HCT116 (cell line): Measurements from ENCODE around the gene GSG1L. TPM values are rescaled to one million over a fixed set of nuclear protein-coding genes. Genes with fewer than 3 reads are reported as not detected.

Experiments used
- ATAC-seq: fragments of 200-7000 bp; cut with Tn5 transposase; 2 replicates; pipeline ENCODE4 v1.9.1; 2020; ENCODE audit warnings: mild to moderate bottlenecking, moderate library complexity
- BruUV-seq: library from RNA; stranded (reverse); fragments of 400-500 nt; replicated peaks from 2 replicates; lab custom pipeline; 2021; lab: Mats Ljungman, UMichigan
- CTCF ChIA-PET: fragments of 300-600 bp; sonication (Branson Sonifier 250); formaldehyde crosslinking; loops from one replicate; lab custom pipeline; 2021; ENCODE audit warnings: antibody characterized with exemption; lab: Charles Lee
- POLR2A ChIA-PET: fragments of 300-600, 350-600 bp; sonication (Branson Sonifier 250); formaldehyde crosslinking; loops from one replicate; lab custom pipeline; 2021; ENCODE audit warnings: antibody characterized with exemption; lab: Charles Lee
- RAD21 ChIA-PET, 2 experiments: fragments of 300-600 bp; sonication (Branson Sonifier 250); formaldehyde crosslinking; loops; one replicate each; lab custom pipeline; 2023; ENCODE audit warnings: low total read pairs in 2 of 2; ENCODE audit not compliant: uncharacterized antibody in 2 of 2, unreplicated experiment in 2 of 2, low non-redundant PET in 1 of 2; lab: Charles Lee
- DNase-seq: peaks from one replicate; pipeline ENCODE4 v3.0.0-alpha.2; 2010; ENCODE audit warnings: low read depth, low spot score
- H2AFZ ChIP-seq: fragments of 200-600 bp; shearing (Covaris generic), sonication (generic); 2 replicates; pipeline ENCODE4 v1.6.1; 2017; ENCODE audit warnings: low read depth, mixed run types, mixed read lengths, antibody characterized with exemption, low read length; ENCODE audit not compliant: poor library complexity, severe bottlenecking
- H3K27ac ChIP-seq: 2 replicates; pipeline ENCODE4 v1.5.1; 2012; ENCODE audit warnings: low read depth, low read length
- H3K27me3 ChIP-seq: fragments of 200-600 bp; sonication (generic); 2 replicates; pipeline ENCODE4 v1.6.1; 2016; ENCODE audit warnings: mixed run types, low read length, mixed read lengths; ENCODE audit not compliant: insufficient read depth
- H3K36me3 ChIP-seq, 2 experiments: fragments of 200-500 bp in 1 of 2; fragments of 200-600 bp in 1 of 2; sonication (Bioruptor generic) in 1 of 2; sonication (generic) in 1 of 2; 2 replicates each; pipeline versions ENCODE4 v1.5.1 to v1.6.1; 2014 to 2016; ENCODE audit warnings: low read length in 2 of 2, inconsistent platforms in 1 of 2, mixed read lengths in 1 of 2, mixed run types in 1 of 2; ENCODE audit not compliant: insufficient read depth in 2 of 2, control insufficient read depth in 1 of 2
- H3K4me1 ChIP-seq, 2 experiments: fragments of 200-600 bp in 1 of 2; sonication (generic) in 1 of 2; 2 replicates each; pipeline versions ENCODE4 v1.5.1 to v1.6.1; 2012 to 2017; ENCODE audit warnings: low read length in 2 of 2, inconsistent platforms in 1 of 2, mild to moderate bottlenecking in 1 of 2, mixed read lengths in 1 of 2, mixed run types in 1 of 2, moderate library complexity in 1 of 2; ENCODE audit not compliant: insufficient read depth in 2 of 2, control insufficient read depth in 1 of 2
- H3K4me2 ChIP-seq: fragments of 200-600 bp; sonication (generic); 2 replicates; pipeline ENCODE4 v1.6.1; 2017; ENCODE audit warnings: mixed run types, low read length, mixed read lengths
- H3K4me3 ChIP-seq, 2 experiments: fragments of 200-600 bp in 1 of 2; sonication (generic) in 1 of 2; replicated peaks in 1 of 2; 2 replicates each; pipeline ENCODE4 v1.5.1; 2011 to 2016; ENCODE audit warnings: low read length in 2 of 2, control low read depth in 1 of 2, low read depth in 1 of 2, mild to moderate bottlenecking in 1 of 2, mixed read lengths in 1 of 2, mixed run types in 1 of 2
- H3K79me2 ChIP-seq: fragments of 200-600 bp; sonication (generic); 2 replicates; pipeline ENCODE4 v1.6.1; 2017; ENCODE audit warnings: mild to moderate bottlenecking, mixed run types, low read length, moderate library complexity, mixed read lengths; ENCODE audit not compliant: insufficient read depth
- H3K9ac ChIP-seq: fragments of 200-600 bp; sonication (generic); 2 replicates; pipeline ENCODE4 v1.6.1; 2016; ENCODE audit warnings: low read length, mixed read lengths
- H3K9me2 ChIP-seq: fragments of 200-600 bp; sonication (generic), shearing (Covaris generic); 2 replicates; pipeline ENCODE4 v1.6.1; 2017; ENCODE audit warnings: mixed run types, mild to moderate bottlenecking, moderate library complexity; ENCODE audit not compliant: insufficient read depth
- H3K9me3 ChIP-seq, 2 experiments: fragments of 200-500 bp in 1 of 2; fragments of 200-600 bp in 1 of 2; sonication (Bioruptor generic) in 1 of 2; sonication (generic) in 1 of 2; 2 replicates each; pipeline ENCODE4 v1.6.1; 2014 to 2017; ENCODE audit warnings: low read length in 2 of 2, mixed read lengths in 2 of 2, inconsistent platforms in 1 of 2, low read depth in 1 of 2, mild to moderate bottlenecking in 1 of 2, mixed run types in 1 of 2, moderate library complexity in 1 of 2; ENCODE audit not compliant: control insufficient read depth in 1 of 2, insufficient read depth in 1 of 2
- H4K20me1 ChIP-seq: fragments of 200-600 bp; sonication (generic), shearing (Covaris generic); 2 replicates; pipeline ENCODE4 v1.6.1; 2017; ENCODE audit warnings: mixed run types, mild to moderate bottlenecking, moderate library complexity; ENCODE audit not compliant: insufficient read depth
- CBX3 ChIP-seq: IDR thresholded peaks from 2 replicates; pipeline ENCODE4 v1.6.1; 2012; ENCODE audit warnings: low read depth
- RAD21 ChIP-seq: IDR thresholded peaks from 2 replicates; pipeline ENCODE4 v1.6.1; 2012; ENCODE audit warnings: low read depth, mild to moderate bottlenecking
- YY1 ChIP-seq: IDR thresholded peaks from 2 replicates; pipeline ENCODE4 v1.6.1; 2011; ENCODE audit warnings: low read length, low read depth, moderate library complexity, mild to moderate bottlenecking; ENCODE audit not compliant: insufficient replicate concordance; ENCODE audit errors: extremely low read depth
- ZFX ChIP-seq: fragments of 450-650 bp; IDR thresholded peaks from 2 replicates; pipeline ENCODE4 v1.6.1; 2017
- intact Hi-C: fragments of 100-400 bp; cut with micrococcal nuclease; formaldehyde crosslinking; loops from 2 replicates; pipeline ENCODE4 v1.10.0; 2022
- total RNA-seq: library from RNA; stranded (reverse); gene quantifications from one replicate; pipeline ENCODE4 v1.2.1, GENCODE V29; 2021; ENCODE audit not compliant: unreplicated experiment
- TF ChIP-seq, protein P1 (sequence below): IDR thresholded peaks from 2 replicates; pipeline ENCODE4 v1.6.1; 2012

The GSG1L gene
- total RNA-seq, 1 experiment from 2014 or later = not detected

DNA sequence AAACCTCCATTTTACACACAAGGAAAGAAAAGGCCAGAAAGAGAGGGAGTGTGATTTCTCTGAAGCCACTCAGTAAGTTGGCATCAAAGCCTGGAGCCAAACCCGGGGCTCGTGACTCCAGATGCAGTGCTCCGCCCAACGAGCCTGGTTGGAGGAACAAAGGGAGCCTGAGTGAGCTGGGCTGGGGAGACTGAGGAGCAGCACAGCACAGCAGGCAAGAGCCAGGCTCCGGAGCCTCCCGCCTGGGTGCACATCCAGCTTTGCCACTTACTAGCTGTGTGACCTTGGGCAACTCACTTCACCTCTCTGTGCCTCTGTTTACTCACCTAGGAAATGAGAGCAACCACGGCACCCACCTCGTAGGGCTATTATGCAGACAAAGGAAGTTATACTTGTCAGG lies 5.6 kb downstream of the GSG1L start:
- RAD21 ChIA-PET = no interaction called here
- Histone ChIP-seq H3K27me3 (peaks cover 12% of the 10 kb centered on the region; the same call in 1 of the 2 replicates), H4K20me1 (no peaks in the 10 kb centered on the region), H2AFZ (no peak overlapping the region), H3K9ac (no peak overlapping the region), H3K9me2 (no peaks in the 10 kb centered on the region), H3K27ac (no peak overlapping the region), H3K4me3 (no peak overlapping the region), H3K4me1 (no peaks in the 10 kb centered on the region), H3K79me2 (no peaks in the 10 kb centered on the region)
- POLR2A ChIA-PET = no interaction called here
- no TSS peak for BruUV-seq
- CTCF ChIA-PET = no interaction called here
- TF ChIP-seq RAD21 = no peak
- TF ChIP-seq, all 23 proteins: peak for 0
- Histone ChIP-seq H3K9me3 (no peaks in the 10 kb centered on the region), H3K36me3 (no peaks in the 10 kb centered on the region), H3K4me2 (no peak overlapping the region)
- intact Hi-C loops = no loop called here
- no peak for DNase-seq
- no peak for ATAC-seq

DNA sequence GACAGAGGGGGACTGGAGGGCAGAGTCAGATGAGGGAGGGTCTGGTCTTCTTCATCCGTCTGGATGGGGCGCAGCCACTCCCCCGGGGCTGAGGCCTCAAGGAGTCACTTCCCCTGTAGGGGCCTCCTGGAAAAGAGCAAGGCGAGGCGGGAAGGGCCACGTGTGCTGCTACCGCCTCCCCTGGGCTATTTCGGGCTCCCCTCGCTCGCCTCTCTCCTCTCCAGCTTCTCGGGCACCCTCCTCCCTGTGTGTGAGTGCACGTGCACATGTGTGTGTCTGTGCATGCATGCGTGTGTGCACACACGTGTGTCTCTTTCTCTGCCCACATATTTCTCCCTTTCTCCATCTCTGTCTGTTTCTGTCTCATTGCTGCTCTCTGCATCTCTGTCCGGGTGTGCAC lies 10.1 kb downstream of the GSG1L start:
- H3K27me3 ChIP-seq = peaks cover 2% of the 10 kb centered on the region; the same call in 1 of the 2 replicates
- ChIA-PET POLR2A (no interaction called here), RAD21 (no interaction called here), CTCF (no interaction called here)
- DNase-seq = no peak
- no TSS peak for BruUV-seq
- ATAC-seq = no peak
- no peak overlapping the region for H3K27ac ChIP-seq
- H2AFZ ChIP-seq = no peak overlapping the region
- H3K9me3 ChIP-seq = no peaks in the 10 kb centered on the region
- no peaks in the 10 kb centered on the region for H4K20me1 ChIP-seq
- no peaks in the 10 kb centered on the region for H3K36me3 ChIP-seq
- TF ChIP-seq ZFX (no peak), CBX3 (no peak), YY1 (no peak)
- TF ChIP-seq, protein P1, sequence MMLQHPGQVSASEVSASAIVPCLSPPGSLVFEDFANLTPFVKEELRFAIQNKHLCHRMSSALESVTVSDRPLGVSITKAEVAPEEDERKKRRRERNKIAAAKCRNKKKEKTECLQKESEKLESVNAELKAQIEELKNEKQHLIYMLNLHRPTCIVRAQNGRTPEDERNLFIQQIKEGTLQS = no peak
- intact Hi-C loops = no loop called here
- H3K9ac ChIP-seq = no peak overlapping the region
- H3K4me2 ChIP-seq = no peak overlapping the region
- H3K9me2 ChIP-seq = no peaks in the 10 kb centered on the region
- H3K4me3 ChIP-seq = no peak overlapping the region
- H3K4me1 ChIP-seq = no peaks in the 10 kb centered on the region
- no peaks in the 10 kb centered on the region for H3K79me2 ChIP-seq
